ENCODE results near the gene B3GNT2.

The B3GNT2 gene

DNA sequence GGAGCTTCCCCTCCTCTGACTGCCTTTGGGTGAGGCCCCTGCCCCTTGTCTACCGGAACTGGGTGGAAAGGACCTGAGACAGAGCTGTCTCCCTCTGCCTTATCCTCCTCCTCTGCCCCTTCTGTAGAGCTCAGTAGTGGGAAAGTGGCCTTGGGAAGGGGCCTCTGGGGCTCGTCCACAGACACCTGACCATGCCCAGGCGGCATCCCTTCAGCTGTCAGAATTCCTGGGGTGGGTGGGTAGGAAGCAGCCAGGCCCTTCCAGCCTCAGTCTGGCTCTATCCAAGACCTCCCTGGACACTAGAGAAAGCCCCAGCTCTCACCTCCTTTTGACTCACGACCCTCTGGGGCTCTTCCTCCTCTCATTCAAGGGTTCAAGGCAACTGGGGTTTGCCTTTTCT, 35.6 kb downstream of the B3GNT2 start:
- Histone ChIP-seq H3K27me3 (ENCODE audit: insufficient read depth, low read depth) (no peaks in the 10 kb centered on the region), H3K79me2 (ENCODE audit: insufficient read depth, low read depth) (no peaks in the 10 kb centered on the region), H3K4me1 (ENCODE audit: low read depth, poor library complexity, severe bottlenecking) (no peaks in the 10 kb centered on the region), H3K27ac (no peak overlapping the region), H3K4me2 (no peak overlapping the region), H3K9ac (no peak overlapping the region), H2AFZ (ENCODE audit: low read depth) (no peak overlapping the region), H3K4me3 (IDR thresholded peaks at IDR 0.05; ENCODE audit: insufficient read depth, low read depth, low read length) (no peak overlapping the region), H4K20me1 (ENCODE audit: insufficient read depth) (no peaks in the 10 kb centered on the region), H3K36me3 (ENCODE audit: insufficient read depth) (no peaks in the 10 kb centered on the region)
- no peak for TF ChIP-seq CTCF (conservative IDR thresholded peaks at IDR 0.05; ENCODE audit: low read depth, low read length)

- Histone ChIP-seq H3K36me3 (ENCODE audit: insufficient read depth) (no peaks in the 10 kb centered on the region), H3K9ac (no peak overlapping the region), H3K27ac (no peak overlapping the region), H3K27me3 (ENCODE audit: insufficient read depth, low read depth) (no peaks in the 10 kb centered on the region), H4K20me1 (ENCODE audit: insufficient read depth) (no peaks in the 10 kb centered on the region), H3K79me2 (ENCODE audit: insufficient read depth, low read depth) (no peaks in the 10 kb centered on the region), H3K4me3 (IDR thresholded peaks at IDR 0.05; ENCODE audit: insufficient read depth, low read depth, low read length) (no peak overlapping the region), H3K4me1 (ENCODE audit: low read depth, poor library complexity, severe bottlenecking) (no peaks in the 10 kb centered on the region), H3K4me2 (no peak overlapping the region), H2AFZ (ENCODE audit: low read depth) (no peak overlapping the region)
- no peak for TF ChIP-seq CTCF (conservative IDR thresholded peaks at IDR 0.05; ENCODE audit: low read depth, low read length)
Measured at GRCh38 chr2:62234755-62235655, 39.1 kb downstream of the B3GNT2 start.

- H4K20me1 ChIP-seq (ENCODE audit: insufficient read depth): no peaks in the 10 kb centered on the region
- no peak overlapping the region for H3K4me2 ChIP-seq
- TF ChIP-seq CTCF (conservative IDR thresholded peaks at IDR 0.05; ENCODE audit: low read depth, low read length): no peak
- no peak overlapping the region for H3K9ac ChIP-seq
- no peak overlapping the region for H3K27ac ChIP-seq
- no peaks in the 10 kb centered on the region for H3K27me3 ChIP-seq (ENCODE audit: insufficient read depth, low read depth)
- no peak overlapping the region for H3K4me3 ChIP-seq (IDR thresholded peaks at IDR 0.05; ENCODE audit: insufficient read depth, low read depth, low read length)
- H3K36me3 ChIP-seq (ENCODE audit: insufficient read depth): no peaks in the 10 kb centered on the region
- H3K79me2 ChIP-seq (ENCODE audit: insufficient read depth, low read depth): no peaks in the 10 kb centered on the region
- H2AFZ ChIP-seq (ENCODE audit: low read depth): no peak overlapping the region
- no peaks in the 10 kb centered on the region for H3K4me1 ChIP-seq (ENCODE audit: low read depth, poor library complexity, severe bottlenecking)
Measured at GRCh38 chr2:62236499-62236898, 40.6 kb downstream of the B3GNT2 start.

GRCh38 chr2:62238236-62238635, 42.3 kb downstream of the B3GNT2 start:
- H3K27me3 ChIP-seq (ENCODE audit: insufficient read depth, low read depth): no peaks in the 10 kb centered on the region
- no peak overlapping the region for H3K27ac ChIP-seq
- H2AFZ ChIP-seq (ENCODE audit: low read depth): no peak overlapping the region
- H3K36me3 ChIP-seq (ENCODE audit: insufficient read depth): no peaks in the 10 kb centered on the region
- no peak overlapping the region for H3K4me2 ChIP-seq
- no peak overlapping the region for H3K9ac ChIP-seq
- H3K4me1 ChIP-seq (ENCODE audit: low read depth, poor library complexity, severe bottlenecking): no peaks in the 10 kb centered on the region
- H4K20me1 ChIP-seq (ENCODE audit: insufficient read depth): no peaks in the 10 kb centered on the region
- no peaks in the 10 kb centered on the region for H3K79me2 ChIP-seq (ENCODE audit: insufficient read depth, low read depth)
- TF ChIP-seq CTCF (conservative IDR thresholded peaks at IDR 0.05; ENCODE audit: low read depth, low read length): no peak
- no peak overlapping the region for H3K4me3 ChIP-seq (IDR thresholded peaks at IDR 0.05; ENCODE audit: insufficient read depth, low read depth, low read length)

Measured in KMS-11 (cell line).